Measurements from ENCODE around the gene ENDOD1. TPM values are rescaled to one million over a fixed set of nuclear protein-coding genes. Genes with fewer than 3 reads are reported as not detected.

The ENDOD1 gene
- total RNA-seq, 1 experiment from 2014 or later = 12.8 TPM

DNA sequence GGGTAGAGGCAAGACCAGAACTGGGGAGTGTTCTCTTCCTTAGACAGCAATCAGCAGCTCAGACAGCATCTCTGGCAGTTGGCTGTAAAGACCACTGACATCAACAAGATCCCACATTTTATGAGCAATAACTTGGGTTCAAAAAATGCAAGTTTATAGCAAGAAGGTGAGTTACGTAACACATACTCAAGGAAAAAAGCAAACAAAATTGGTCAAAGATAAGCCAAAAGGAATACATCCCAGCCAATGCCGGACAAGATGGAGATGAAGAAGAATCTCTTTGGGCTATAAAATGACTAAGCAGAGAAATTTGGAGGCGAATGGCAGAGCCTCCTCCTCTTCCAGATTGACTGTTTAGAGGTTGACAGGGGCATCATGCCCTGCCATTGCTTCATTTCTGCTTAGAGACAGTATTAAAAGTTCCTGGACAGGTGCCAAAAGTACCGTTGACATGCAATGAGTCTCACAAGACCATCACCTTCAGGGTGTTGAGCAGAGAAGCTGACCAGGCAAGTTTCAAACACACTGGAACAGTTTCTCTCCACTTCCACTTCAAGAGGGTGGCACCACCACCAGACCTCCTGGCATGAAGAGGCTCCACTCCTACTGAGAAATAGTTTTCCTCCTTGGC is 55.9 kb downstream of the ENDOD1 start:
- Histone ChIP-seq H3K27me3 (ENCODE audit: low read length) (no peaks in the 10 kb centered on the region), H2AFZ (ENCODE audit: low read length) (no peak overlapping the region), H3K4me2 (ENCODE audit: low read depth, low read length, poor library complexity, severe bottlenecking) (no peak overlapping the region), H3K79me2 (ENCODE audit: low read length) (no peaks in the 10 kb centered on the region), H3K27ac (ENCODE audit: low read length) (no peak overlapping the region), H3K9ac (ENCODE audit: low read length) (no peak overlapping the region), H3K4me1 (ENCODE audit: low read length) (no peaks in the 10 kb centered on the region), H3K9me2 (replicated peaks; ENCODE audit: insufficient read depth, low read length) (no peaks in the 10 kb centered on the region), H3K36me3 (ENCODE audit: insufficient read depth, low read length) (no peaks in the 10 kb centered on the region), H3K9me3 (ENCODE audit: low read length) (no peaks in the 10 kb centered on the region), H3K4me3 (ENCODE audit: low read length) (no peak overlapping the region), H4K20me1 (ENCODE audit: insufficient read depth, low read depth, low read length) (no peaks in the 10 kb centered on the region)
- peak; percentile 62 for DNase-seq

DNA sequence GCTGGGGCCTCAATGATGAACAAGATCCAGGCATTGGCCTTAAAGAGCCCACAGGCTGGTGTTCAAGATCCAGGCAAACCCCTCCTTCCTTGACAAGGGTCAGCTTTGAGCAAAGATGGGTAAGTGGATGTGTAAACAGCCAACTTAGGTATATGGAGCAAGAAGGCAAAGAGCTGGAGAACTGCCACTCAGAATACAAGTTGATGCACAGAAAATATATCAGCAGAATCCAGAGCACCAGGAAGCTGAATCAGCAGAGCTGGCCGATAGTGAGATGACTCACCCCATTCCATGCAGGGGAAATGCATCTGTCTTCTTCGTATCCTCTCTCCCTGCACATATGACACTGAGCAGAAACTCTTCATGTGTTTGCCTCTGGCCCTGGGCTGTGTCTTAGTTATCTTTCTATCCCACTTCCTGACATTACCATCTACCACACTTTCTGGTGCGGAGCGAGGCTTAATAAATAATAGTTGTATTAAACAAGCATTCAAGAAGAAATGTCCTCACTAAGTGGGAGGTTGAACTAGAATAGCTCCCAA is 57.8 kb downstream of the ENDOD1 start:
- H3K79me2 ChIP-seq (ENCODE audit: low read length) = no peaks in the 10 kb centered on the region
- no peaks in the 10 kb centered on the region for H3K9me2 ChIP-seq (replicated peaks; ENCODE audit: insufficient read depth, low read length)
- no peak overlapping the region for H3K9ac ChIP-seq (ENCODE audit: low read length)
- no peaks in the 10 kb centered on the region for H3K9me3 ChIP-seq (ENCODE audit: low read length)
- H4K20me1 ChIP-seq (ENCODE audit: insufficient read depth, low read depth, low read length) = no peaks in the 10 kb centered on the region
- H3K27ac ChIP-seq (ENCODE audit: low read length) = no peak overlapping the region
- no peaks in the 10 kb centered on the region for H3K27me3 ChIP-seq (ENCODE audit: low read length)
- no peak overlapping the region for H2AFZ ChIP-seq (ENCODE audit: low read length)
- H3K4me1 ChIP-seq (ENCODE audit: low read length) = peaks cover 8% of the 10 kb centered on the region
- DNase-seq = no peak
- no peaks in the 10 kb centered on the region for H3K36me3 ChIP-seq (ENCODE audit: insufficient read depth, low read length)
- H3K4me2 ChIP-seq (ENCODE audit: low read depth, low read length, poor library complexity, severe bottlenecking) = no peak overlapping the region
- no peak overlapping the region for H3K4me3 ChIP-seq (ENCODE audit: low read length)

DNA sequence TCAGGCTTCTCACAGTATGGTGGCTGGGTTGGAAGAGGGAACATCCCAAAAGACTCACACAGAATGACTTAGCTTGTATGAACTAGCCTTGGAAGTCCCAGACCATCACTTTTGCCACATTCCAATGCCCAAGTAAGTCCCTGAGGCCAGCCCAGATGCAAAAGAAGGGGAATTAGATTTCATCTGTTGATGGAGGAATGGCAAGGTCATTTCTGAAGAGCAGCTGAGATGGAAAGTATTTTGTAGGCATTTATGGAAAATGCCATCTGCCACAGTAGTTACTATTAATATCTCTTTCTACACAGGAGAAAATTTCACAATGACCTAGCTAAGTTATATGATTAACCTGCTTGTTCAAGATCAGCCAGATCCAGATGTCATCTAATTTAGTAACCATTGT is 58.8 kb downstream of the ENDOD1 start:
- Histone ChIP-seq H3K4me1 (ENCODE audit: low read length) (peaks cover 16% of the 10 kb centered on the region), H3K36me3 (ENCODE audit: insufficient read depth, low read length) (no peaks in the 10 kb centered on the region), H3K4me3 (ENCODE audit: low read length) (no peak overlapping the region), H3K9me2 (replicated peaks; ENCODE audit: insufficient read depth, low read length) (no peaks in the 10 kb centered on the region), H3K27ac (ENCODE audit: low read length) (no peak overlapping the region), H3K9me3 (ENCODE audit: low read length) (no peaks in the 10 kb centered on the region), H3K79me2 (ENCODE audit: low read length) (no peaks in the 10 kb centered on the region), H3K4me2 (ENCODE audit: low read depth, low read length, poor library complexity, severe bottlenecking) (no peak overlapping the region), H2AFZ (ENCODE audit: low read length) (no peak overlapping the region), H4K20me1 (ENCODE audit: insufficient read depth, low read depth, low read length) (no peaks in the 10 kb centered on the region), H3K27me3 (ENCODE audit: low read length) (no peaks in the 10 kb centered on the region), H3K9ac (ENCODE audit: low read length) (no peak overlapping the region)
- DNase-seq = no peak

DNA sequence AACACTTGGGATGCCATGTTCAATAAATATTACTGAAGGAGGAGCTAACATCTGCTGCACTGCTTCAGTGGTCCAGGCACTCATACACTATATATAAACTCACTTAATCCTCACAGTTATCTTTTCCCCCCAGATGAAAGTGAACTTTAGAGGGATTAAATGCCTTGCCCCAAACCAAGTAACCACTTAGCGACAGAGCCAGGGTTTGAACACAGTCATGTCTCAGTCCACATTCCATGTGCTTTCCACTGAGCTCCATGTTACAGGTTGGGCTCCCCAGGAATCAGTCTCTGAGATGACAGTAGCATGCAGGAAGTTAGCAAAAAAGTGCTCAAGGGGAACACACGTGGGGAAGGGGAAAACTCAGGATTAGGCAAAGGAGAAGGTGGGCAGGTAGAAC is 59.3 kb downstream of the ENDOD1 start:
- Histone ChIP-seq H3K4me2 (ENCODE audit: low read depth, low read length, poor library complexity, severe bottlenecking) (no peak overlapping the region), H3K27ac (ENCODE audit: low read length) (no peak overlapping the region), H3K36me3 (ENCODE audit: insufficient read depth, low read length) (no peaks in the 10 kb centered on the region), H3K4me1 (ENCODE audit: low read length) (peaks cover 21% of the 10 kb centered on the region), H2AFZ (ENCODE audit: low read length) (no peak overlapping the region), H3K9me2 (replicated peaks; ENCODE audit: insufficient read depth, low read length) (no peaks in the 10 kb centered on the region), H3K79me2 (ENCODE audit: low read length) (no peaks in the 10 kb centered on the region), H3K9ac (ENCODE audit: low read length) (no peak overlapping the region), H3K27me3 (ENCODE audit: low read length) (no peaks in the 10 kb centered on the region), H4K20me1 (ENCODE audit: insufficient read depth, low read depth, low read length) (no peaks in the 10 kb centered on the region), H3K9me3 (ENCODE audit: low read length) (no peaks in the 10 kb centered on the region), H3K4me3 (ENCODE audit: low read length) (no peak overlapping the region)
- no peak for DNase-seq

DNA sequence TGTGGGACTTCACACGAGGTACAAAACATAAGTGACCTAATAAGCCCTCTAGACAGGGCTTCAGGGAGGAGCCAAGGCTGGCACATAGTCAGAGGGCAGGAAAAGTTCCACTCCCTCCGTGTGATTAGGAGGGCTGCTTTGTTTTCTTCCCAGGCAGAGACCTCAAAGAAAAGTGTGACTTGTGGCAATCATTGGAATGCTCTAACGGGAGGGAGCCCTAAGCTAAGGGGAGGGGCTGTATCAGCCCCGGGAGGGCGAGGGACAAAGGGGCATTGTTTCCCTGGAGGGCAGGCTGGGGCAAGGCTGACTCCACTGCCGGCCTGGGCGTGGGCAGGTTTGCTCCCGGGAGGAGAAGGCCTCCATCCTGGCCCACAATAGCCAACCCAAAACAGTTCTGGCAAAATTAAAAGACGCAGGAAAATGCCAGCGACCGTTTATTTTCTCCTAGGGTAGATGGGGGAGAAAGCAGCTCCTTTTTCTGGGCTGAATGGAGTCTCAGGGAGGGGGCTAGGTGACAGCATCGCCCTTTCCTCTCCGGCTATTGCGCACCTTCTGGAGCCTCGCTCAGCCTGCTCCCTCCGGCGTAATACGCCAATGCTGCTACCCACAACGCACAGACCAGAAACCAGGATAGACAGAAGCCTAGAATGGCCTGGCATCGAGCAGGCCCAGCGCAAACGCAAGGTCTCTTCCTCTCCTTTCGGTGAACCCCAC is 60.2 kb downstream of the ENDOD1 start:
- Histone ChIP-seq H3K9ac (ENCODE audit: low read length) (no peak overlapping the region), H2AFZ (ENCODE audit: low read length) (no peak overlapping the region), H3K9me3 (ENCODE audit: low read length) (no peaks in the 10 kb centered on the region), H3K4me2 (ENCODE audit: low read depth, low read length, poor library complexity, severe bottlenecking) (no peak overlapping the region), H3K79me2 (ENCODE audit: low read length) (no peaks in the 10 kb centered on the region), H3K27ac (ENCODE audit: low read length) (no peak overlapping the region), H3K36me3 (ENCODE audit: insufficient read depth, low read length) (no peaks in the 10 kb centered on the region), H4K20me1 (ENCODE audit: insufficient read depth, low read depth, low read length) (no peaks in the 10 kb centered on the region), H3K27me3 (ENCODE audit: low read length) (no peaks in the 10 kb centered on the region), H3K4me3 (ENCODE audit: low read length) (no peak overlapping the region), H3K4me1 (ENCODE audit: low read length) (peaks cover 27% of the 10 kb centered on the region), H3K9me2 (replicated peaks; ENCODE audit: insufficient read depth, low read length) (no peaks in the 10 kb centered on the region)
- DNase-seq = no peak

DNA sequence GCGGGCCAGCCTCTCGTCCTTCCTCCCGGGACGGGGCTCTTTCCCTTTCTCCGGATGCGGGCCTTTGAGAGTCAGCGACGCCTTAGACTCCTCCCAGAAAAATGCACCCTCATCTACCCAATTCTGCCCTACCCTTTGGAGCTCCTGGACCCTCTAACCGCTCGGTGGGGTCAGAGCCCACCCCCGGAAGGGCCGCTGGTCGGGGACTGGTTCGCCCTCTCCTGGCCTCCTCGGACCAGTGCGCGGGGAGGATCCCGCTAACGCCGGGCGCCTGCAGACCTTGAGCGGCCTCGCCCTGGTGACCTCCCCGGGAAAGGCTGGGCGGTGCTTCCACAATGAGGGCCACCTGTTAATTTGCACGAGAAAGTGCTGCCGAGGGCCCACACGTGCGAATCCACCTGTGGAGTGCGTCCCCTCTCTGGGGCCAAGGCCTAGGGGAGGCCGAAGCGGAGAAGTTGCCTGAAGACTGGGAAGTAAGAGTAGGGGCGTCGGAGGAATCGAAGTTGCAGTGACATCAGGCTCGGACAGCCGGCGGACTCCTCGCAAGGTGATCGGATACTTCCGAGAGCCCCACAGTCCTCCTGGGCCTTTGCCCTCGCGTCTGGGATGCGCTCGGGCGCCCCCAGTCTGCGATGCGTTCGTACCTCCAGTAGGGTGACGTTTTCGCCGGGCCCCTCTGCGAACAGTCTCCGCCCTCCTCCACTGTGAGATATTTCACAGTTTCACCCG is 61.5 kb downstream of the ENDOD1 start:
- H3K9me3 ChIP-seq (ENCODE audit: low read length) = no peaks in the 10 kb centered on the region
- H2AFZ ChIP-seq (ENCODE audit: low read length) = peak overlapping the region; percentile 59; the same call in 1 of the 2 replicates
- H3K4me2 ChIP-seq (ENCODE audit: low read depth, low read length, poor library complexity, severe bottlenecking) = peak overlapping the region; percentile 59
- no peaks in the 10 kb centered on the region for H3K9me2 ChIP-seq (replicated peaks; ENCODE audit: insufficient read depth, low read length)
- H3K79me2 ChIP-seq (ENCODE audit: low read length) = no peaks in the 10 kb centered on the region
- H3K4me3 ChIP-seq (ENCODE audit: low read length) = peak overlapping the region; percentile 47
- no peaks in the 10 kb centered on the region for H3K27me3 ChIP-seq (ENCODE audit: low read length)
- H4K20me1 ChIP-seq (ENCODE audit: insufficient read depth, low read depth, low read length) = no peaks in the 10 kb centered on the region
- peaks cover 27% of the 10 kb centered on the region for H3K4me1 ChIP-seq (ENCODE audit: low read length)
- H3K9ac ChIP-seq (ENCODE audit: low read length) = peak overlapping the region; percentile 54
- peak; percentile 99 for DNase-seq
- no peaks in the 10 kb centered on the region for H3K36me3 ChIP-seq (ENCODE audit: insufficient read depth, low read length)
- no peak overlapping the region for H3K27ac ChIP-seq (ENCODE audit: low read length)

DNA sequence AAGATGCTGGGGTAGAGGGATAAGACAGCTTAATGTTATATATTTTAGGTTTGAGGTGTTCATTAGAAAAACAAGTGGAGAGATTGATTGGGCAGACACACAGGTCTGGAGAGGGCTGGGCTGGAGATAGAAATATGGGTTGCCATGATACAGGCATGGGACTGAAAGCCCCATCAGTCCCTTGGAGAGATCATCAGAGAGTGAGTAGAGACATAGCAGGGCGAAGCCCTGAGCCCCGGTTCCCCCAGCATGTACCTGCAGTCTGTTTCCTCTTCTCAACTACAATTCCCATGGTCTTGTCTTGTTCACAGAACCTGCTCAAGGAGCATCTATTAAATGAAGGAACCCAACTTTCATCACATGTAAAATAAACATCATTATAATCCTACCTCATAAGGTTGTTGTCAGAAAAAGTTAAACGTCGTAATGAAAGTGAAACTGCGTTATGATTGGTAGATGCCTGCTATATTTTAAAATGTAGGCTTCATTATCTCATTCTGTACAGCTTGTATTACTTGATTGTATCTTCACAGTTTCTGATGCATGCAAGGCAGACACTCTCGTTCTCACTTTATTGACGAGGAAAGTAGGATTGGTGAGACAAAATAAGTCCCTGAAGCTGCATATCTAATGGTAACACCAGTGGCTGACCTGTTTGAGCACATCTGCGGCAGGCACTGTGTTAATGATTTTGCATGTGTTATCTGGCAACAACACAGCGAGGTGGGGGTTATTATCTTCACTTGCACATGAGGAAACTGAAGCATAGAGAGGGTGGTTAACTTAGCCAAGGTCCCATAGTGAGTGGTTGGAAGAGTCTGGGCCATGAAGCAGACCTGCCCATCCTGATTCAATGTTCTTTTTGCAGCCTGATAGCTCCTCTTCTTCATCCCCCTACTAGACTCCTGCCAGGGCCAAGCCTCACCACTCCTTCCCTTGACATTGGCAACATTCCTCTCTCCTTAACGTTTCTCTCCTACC is 63.5 kb downstream of the ENDOD1 start:
- DNase-seq = peak; percentile 59
- H2AFZ ChIP-seq (ENCODE audit: low read length) = peak overlapping the region; percentile 94

More for the DNA sequence above, 63.5 kb downstream of the ENDOD1 start:
- no peaks in the 10 kb centered on the region for H3K79me2 ChIP-seq (ENCODE audit: low read length)
- peak overlapping the region; percentile 68 for H3K4me2 ChIP-seq (ENCODE audit: low read depth, low read length, poor library complexity, severe bottlenecking)
- no peaks in the 10 kb centered on the region for H3K9me3 ChIP-seq (ENCODE audit: low read length)
- peak overlapping the region; percentile 52 for H3K4me3 ChIP-seq (ENCODE audit: low read length)
- H3K36me3 ChIP-seq (ENCODE audit: insufficient read depth, low read length) = no peaks in the 10 kb centered on the region
- peak overlapping the region; percentile 51 for H3K9ac ChIP-seq (ENCODE audit: low read length)
- peaks cover 27% of the 10 kb centered on the region for H3K4me1 ChIP-seq (ENCODE audit: low read length)
- H3K27ac ChIP-seq (ENCODE audit: low read length) = no peak overlapping the region
- H3K9me2 ChIP-seq (replicated peaks; ENCODE audit: insufficient read depth, low read length) = no peaks in the 10 kb centered on the region
- H3K27me3 ChIP-seq (ENCODE audit: low read length) = no peaks in the 10 kb centered on the region
- H4K20me1 ChIP-seq (ENCODE audit: insufficient read depth, low read depth, low read length) = no peaks in the 10 kb centered on the region
